Measurements from ENCODE around the gene KRT3. TPM values are rescaled to one million over a fixed set of nuclear protein-coding genes. Genes with fewer than 3 reads are reported as not detected.

The KRT3 gene
- total RNA-seq, 4 donors from 2014 or later = not detected

DNA sequence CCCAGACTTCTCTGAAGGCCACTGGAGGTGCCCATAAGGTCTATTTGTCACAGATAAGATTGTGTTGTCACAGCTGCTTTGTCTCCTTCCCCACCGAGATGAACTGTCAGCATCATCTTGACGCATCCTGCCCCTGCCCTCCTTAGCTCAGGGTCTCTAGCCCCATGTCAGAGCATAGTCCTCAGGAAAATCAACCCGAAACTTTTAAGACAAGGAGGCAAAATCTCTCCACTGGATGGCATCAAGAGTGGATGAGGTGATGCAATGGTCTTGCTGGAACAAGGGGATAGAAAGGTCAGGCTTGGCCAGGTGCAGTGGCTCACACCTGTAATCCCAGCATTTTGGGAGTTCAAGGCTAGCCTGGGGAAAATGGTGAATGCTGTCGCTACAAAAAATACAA is 30.0 kb upstream of the KRT3 start:
- 88% methylated on average over 4 of the region's 4 CpGs for WGBS

DNA sequence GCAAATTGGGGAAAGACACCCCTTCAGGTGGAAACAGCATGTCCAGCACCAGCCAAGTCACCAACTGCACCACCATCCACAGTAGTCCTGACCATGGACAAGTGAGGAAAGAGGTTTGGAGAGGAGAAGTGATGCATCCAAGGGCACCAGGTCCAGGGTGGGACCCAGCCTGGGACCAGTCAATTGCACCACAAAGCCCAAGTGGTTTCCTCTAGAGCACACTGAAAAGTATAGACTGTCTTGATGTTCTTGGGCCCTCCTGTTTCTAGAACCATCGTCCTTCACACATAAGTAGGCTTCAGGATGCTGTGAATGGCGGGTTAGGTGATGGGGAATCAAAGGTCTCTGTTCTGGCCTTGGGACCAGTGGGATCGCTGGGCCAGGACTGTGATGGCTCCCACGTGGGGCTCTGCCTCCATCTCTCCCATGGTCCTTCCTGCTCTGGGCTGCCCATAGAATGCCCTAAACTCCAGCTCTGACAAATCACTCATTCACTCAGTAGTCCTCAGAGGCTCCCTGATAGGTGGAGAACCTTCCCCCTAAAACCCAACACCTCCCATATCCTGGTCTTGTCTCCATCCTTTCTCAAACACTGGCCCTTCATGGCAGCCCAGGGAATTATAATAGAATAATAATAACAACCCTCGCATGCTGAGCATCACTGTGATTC is 29.0 kb upstream of the KRT3 start:
- Histone ChIP-seq H3K4me1 (peaks cover 7% of the 10 kb centered on the region), H3K4me3 (no peak overlapping the region), H3K27me3 (no peaks in the 10 kb centered on the region), H3K9me3 (no peaks in the 10 kb centered on the region), H3K27ac (no peak overlapping the region), H3K36me3 (no peaks in the 10 kb centered on the region)
- WGBS = 91% methylated on average over 4 of the region's 5 CpGs
- TF ChIP-seq POLR2AphosphoS5 (IDR thresholded peaks at IDR 0.05) (no peak), POLR2A (IDR thresholded peaks at IDR 0.05) (no peak), EP300 (IDR thresholded peaks at IDR 0.05) (no peak)
- TF ChIP-seq, protein P1, sequence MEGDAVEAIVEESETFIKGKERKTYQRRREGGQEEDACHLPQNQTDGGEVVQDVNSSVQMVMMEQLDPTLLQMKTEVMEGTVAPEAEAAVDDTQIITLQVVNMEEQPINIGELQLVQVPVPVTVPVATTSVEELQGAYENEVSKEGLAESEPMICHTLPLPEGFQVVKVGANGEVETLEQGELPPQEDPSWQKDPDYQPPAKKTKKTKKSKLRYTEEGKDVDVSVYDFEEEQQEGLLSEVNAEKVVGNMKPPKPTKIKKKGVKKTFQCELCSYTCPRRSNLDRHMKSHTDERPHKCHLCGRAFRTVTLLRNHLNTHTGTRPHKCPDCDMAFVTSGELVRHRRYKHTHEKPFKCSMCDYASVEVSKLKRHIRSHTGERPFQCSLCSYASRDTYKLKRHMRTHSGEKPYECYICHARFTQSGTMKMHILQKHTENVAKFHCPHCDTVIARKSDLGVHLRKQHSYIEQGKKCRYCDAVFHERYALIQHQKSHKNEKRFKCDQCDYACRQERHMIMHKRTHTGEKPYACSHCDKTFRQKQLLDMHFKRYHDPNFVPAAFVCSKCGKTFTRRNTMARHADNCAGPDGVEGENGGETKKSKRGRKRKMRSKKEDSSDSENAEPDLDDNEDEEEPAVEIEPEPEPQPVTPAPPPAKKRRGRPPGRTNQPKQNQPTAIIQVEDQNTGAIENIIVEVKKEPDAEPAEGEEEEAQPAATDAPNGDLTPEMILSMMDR (IDR thresholded peaks at IDR 0.05) = no peak
- DNase-seq (ENCODE audit: low spot score in 2 of 2) = no peak

More for the DNA sequence above, 30.0 kb upstream of the KRT3 start:
- H3K4me3 ChIP-seq = no peak overlapping the region
- H3K9me3 ChIP-seq = no peaks in the 10 kb centered on the region
- H3K27me3 ChIP-seq = no peaks in the 10 kb centered on the region
- no peak overlapping the region for H3K27ac ChIP-seq
- DNase-seq (ENCODE audit: low spot score in 2 of 2) = no peak
- peaks cover 7% of the 10 kb centered on the region for H3K4me1 ChIP-seq
- H3K36me3 ChIP-seq = no peaks in the 10 kb centered on the region
- TF ChIP-seq POLR2A (IDR thresholded peaks at IDR 0.05) (no peak), POLR2AphosphoS5 (IDR thresholded peaks at IDR 0.05) (no peak), EP300 (IDR thresholded peaks at IDR 0.05) (no peak)
- TF ChIP-seq, protein P1 (IDR thresholded peaks at IDR 0.05) = no peak

DNA sequence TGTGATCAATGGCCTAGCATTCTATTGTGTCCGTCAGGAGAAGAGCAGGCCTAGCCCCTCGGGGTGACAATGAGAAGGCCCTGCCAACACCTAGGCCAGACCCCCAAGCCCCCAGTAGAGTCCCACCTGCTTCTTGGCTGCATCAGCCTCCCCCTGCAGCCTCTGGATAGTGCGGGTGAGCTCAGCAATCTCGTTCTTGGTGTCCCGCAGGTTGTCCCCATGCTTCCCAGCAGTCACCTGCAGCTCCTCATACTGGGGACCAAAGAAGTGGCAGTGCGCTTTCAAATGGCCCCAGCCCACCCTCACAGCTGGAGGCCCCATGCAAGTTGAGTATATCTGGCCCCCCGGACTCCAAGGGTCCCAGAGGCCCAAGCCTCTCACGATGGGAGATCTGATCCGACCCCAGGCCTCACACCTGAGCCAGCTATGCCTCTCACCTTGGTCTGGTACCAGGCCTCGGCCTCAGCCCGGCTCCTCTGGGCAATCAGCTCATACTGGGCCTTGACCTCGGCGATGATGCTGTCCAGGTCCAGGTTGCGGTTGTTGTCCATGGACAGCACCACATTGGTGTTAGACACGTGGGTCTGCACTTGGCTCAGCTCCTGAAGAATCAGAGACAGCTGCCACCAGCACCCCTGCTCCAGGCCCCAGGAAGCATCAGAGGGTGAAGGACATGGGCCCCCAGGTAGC is 28.0 kb upstream of the KRT3 start:
- 86% methylated on average over 9 of the region's 15 CpGs for WGBS
- Histone ChIP-seq H3K4me3 (no peak overlapping the region), H3K27ac (no peak overlapping the region), H3K36me3 (no peaks in the 10 kb centered on the region), H3K27me3 (peaks cover 3% of the 10 kb centered on the region), H3K4me1 (peaks cover 7% of the 10 kb centered on the region), H3K9me3 (no peaks in the 10 kb centered on the region)
- DNase-seq (ENCODE audit: low spot score in 2 of 2) = no peak
- TF ChIP-seq POLR2AphosphoS5 (IDR thresholded peaks at IDR 0.05) = no peak
- TF ChIP-seq, protein P1 (IDR thresholded peaks at IDR 0.05) = no peak
- TF ChIP-seq EP300 (IDR thresholded peaks at IDR 0.05) = no peak
- TF ChIP-seq POLR2A (IDR thresholded peaks at IDR 0.05) = no peak

DNA sequence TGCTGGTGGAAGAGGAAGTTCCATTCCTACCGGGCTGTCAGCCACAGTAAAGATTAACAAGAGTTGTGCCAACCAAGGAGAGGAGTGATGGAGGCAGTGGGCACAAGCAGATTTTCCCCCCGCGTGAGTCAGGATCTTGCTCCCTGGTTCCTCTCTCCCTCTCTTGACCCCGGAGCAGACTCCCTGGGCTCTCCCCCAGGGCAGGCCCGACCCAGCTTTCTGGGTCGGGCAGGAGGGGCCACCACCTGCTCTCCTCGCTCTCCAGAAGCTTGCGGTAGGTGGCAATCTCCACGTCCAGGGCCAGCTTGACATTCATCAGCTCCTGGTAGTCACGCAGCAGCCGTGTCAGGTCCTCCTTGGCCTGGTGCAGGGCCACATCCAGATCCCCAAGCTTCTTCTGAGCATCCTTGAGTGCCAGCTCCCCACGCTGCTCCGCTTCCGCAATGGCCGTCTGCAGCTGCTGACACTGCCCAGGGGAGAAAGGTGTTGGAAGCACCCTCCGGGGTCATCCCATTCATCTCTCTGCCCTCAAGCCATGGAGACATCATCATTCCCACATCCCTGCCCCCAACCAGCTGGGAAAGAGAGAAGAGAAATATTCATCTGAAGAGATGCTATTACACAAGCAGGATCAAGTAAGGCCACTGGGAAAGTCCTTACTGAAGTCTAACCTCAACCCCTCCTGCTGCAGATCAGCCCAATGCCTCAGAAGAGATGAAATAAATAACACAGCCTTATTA is 27.0 kb upstream of the KRT3 start:
- Histone ChIP-seq H3K4me1 (peaks cover 7% of the 10 kb centered on the region), H3K36me3 (no peaks in the 10 kb centered on the region), H3K9me3 (no peaks in the 10 kb centered on the region), H3K4me3 (no peak overlapping the region), H3K27me3 (peaks cover 11% of the 10 kb centered on the region), H3K27ac (no peak overlapping the region)
- no peak for DNase-seq (ENCODE audit: low spot score in 2 of 2)
- WGBS = 81% methylated on average over 15 of the region's 16 CpGs
- TF ChIP-seq, protein P1 (IDR thresholded peaks at IDR 0.05) = no peak
- TF ChIP-seq EP300 (IDR thresholded peaks at IDR 0.05) (no peak), POLR2AphosphoS5 (IDR thresholded peaks at IDR 0.05) (no peak), POLR2A (IDR thresholded peaks at IDR 0.05) (no peak)
